ACHN (cell line): Measurements from ENCODE around the gene TBC1D2B.
"Not testable (repeated sequence)": the region's sequence is repeated elsewhere in the genome, so short reads cannot be mapped to it uniquely, and the experiment has no call there.

Source experiments
- DNase-seq: peaks from one replicate; pipeline ENCODE4 v3.0.0-alpha.2; 2015
- in situ Hi-C: cut with HindIII; loops from 2 replicates; pipeline ENCODE4 v1.10.0; 2017; ENCODE audit warnings: low sequenced_read_pairs, low pct_ligation_motif_present, low pct_unique_long_range_greater_than_20kb

TBC1D2B gene

DNA sequence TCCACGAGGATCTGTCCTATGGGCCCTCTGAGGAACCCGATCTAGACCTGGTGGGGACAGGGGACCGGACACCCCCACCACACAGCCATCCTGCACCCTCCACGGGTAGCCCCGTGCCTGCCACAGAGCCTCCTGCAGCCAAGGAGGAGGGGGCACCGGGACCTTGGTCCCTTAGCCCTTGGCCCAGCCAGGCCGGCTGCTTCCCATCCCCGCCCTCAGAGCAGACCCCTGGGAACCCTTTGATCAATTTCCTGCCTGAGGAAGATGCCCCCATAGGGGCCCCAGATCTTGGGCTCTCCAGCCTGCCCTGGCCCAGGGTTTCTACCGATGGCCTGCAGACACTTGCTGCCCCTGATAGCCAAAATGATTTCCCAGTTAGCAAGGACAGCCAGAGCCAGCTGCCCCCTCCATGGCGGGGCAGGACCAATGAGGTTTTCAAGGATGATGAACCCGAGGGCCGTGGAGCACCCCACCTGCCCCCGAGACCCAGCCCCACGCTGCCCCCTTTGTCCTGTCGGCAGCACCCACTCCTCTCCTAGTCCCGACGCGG, 91.5 kb downstream of the TBC1D2B start:
- in situ Hi-C loops = no loop called here
- no peak for DNase-seq

DNA sequence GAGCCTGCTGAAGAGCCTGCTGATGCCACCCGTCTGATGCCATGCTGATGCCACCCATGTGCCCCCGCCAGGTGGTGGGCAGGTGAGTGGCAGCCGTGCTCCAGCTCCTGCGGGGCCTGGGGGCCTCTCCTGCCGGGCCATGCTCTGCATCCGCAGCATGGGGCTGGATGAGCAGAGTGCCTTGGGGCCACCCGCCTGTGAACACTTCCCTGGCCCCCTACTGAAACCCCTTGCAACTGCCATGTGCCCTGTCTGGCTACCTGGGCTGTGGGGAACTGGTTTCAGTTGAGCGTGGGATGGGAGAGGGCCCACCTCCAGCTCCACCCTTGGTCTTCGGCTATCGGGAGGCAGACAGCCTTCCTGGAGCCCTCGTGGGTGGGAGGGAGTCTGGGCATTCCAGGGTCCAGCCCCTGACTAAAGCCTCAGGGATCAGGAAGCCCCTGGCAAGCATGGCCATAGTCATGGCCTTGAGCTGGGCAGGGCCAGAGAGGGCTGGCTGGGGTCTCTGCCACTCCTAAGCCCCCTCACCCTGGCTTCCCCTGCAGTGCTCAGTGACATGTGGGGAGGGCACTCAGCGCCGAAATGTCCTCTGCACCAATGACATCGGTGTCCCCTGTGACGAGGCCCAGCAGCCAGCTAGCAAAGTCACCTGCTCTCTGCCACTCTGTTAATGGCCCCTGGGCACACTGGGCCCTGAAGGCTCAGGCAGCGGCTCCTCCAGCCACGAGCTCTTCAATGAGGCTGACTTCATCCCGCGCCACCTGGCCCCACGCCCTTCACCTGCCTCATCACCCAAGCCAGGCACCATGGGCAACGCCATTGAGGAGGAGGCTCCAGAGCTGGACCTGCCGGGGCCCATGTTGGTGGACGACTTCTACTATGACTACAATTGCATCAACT, 92.2 kb downstream of the TBC1D2B start:
- DNase-seq = no peak
- in situ Hi-C loops = no loop called here

GRCh38 chr15:77984446-77984861, 93.1 kb downstream of the TBC1D2B start:
- in situ Hi-C loops = no loop called here
- DNase-seq = no peak

- in situ Hi-C loops = no loop called here
- no peak for DNase-seq
These were observed 93.6 kb downstream of the TBC1D2B start for GRCh38 chr15:77983708-77984445.

- in situ Hi-C loops = no loop called here
These were observed 94.3 kb downstream of the TBC1D2B start for GRCh38 chr15:77983091-77983707.

DNA sequence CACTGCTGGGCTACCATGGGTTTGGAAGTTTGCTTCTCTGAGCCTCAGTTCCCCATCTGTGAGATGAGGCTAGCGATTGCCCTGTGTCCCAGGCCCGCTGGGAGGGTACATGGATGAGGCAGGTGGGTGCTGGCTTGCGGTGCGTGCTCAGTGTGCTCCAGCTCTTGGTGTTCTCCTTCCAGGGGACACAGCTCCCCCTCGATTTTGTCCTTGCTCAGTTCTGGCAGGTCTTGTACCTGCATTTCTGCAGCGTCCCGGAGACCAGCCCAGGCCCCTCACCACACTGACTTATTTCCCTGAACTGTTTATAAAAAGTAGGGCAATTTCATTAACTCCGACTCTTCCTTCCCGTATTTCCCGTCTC, 95.4 kb downstream of the TBC1D2B start:
- no peak for DNase-seq
- in situ Hi-C loops = no loop called here

More at GRCh38 chr15:77983091-77983707, 94.3 kb downstream of the TBC1D2B start:
- DNase-seq = no peak

- in situ Hi-C loops = no loop called here
- no peak for DNase-seq
These were observed 96.0 kb downstream of the TBC1D2B start for GRCh38 chr15:77981281-77982126.

GRCh38 chr15:77980674-77981073, 96.8 kb downstream of the TBC1D2B start:
- in situ Hi-C loops, DNase-seq: not testable (repeated sequence)

DNA sequence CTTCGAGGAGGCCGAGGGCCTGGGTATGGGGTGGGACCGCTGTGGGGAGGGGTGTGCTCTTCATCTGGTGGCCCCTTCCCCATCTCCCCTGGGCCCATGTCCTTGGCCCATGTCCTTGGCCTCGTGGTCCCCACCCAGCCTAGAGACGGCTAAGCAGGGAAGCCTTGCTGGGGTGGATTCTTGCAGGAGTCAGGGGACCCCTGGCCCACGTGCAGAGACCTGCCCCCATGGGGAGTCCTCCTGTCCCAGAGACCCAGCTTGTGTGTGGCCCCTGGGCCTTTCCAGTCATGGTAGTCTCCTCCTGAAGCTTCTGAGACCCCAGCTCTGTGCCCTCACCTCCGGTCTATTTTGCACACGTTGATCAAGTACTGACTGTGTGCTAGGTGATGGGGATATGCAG, 97.4 kb downstream of the TBC1D2B start:
- in situ Hi-C loops = no loop called here
- DNase-seq = no peak

DNA sequence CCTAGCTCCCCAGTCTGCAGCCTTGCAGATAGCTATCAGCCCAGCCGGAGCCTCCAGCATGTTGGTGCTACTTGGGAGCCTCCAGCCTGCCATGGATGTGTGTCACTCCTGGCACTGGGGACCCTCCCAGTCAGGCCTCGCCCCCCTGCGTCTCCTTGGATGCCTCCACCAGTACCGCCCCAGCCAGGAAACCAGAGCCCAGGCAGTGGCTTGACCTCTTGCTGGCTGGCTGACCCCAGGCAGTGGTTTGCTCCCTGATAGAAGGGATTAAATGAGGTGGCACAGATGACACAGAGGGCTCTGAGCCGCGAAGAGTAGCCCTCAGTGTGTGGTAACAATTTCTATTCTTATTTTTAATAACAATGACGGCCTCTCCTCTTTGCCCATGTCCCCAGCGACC, 98.4 kb downstream of the TBC1D2B start:
- DNase-seq = peak; percentile 13
- in situ Hi-C loops = not testable (repeated sequence)

DNA sequence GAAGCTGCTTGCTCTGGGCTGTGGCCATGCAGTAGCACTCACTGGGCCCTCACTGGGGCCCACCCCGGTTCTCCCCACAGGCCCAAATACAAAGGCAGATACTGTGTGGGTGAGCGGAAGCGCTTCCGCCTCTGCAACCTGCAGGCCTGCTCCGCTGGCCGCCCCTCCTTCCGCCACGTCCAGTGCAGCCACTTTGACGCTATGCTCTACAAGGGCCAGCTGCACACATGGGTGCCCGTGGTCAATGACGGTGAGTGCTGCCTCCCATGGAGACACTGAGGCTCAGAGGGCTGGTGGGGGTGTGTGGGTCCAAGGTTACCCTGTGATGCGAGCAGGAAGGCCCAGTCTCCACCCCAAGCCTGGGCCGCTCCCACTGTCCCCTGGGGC, 98.8 kb downstream of the TBC1D2B start:
- DNase-seq, in situ Hi-C loops: not testable (repeated sequence)

DNA sequence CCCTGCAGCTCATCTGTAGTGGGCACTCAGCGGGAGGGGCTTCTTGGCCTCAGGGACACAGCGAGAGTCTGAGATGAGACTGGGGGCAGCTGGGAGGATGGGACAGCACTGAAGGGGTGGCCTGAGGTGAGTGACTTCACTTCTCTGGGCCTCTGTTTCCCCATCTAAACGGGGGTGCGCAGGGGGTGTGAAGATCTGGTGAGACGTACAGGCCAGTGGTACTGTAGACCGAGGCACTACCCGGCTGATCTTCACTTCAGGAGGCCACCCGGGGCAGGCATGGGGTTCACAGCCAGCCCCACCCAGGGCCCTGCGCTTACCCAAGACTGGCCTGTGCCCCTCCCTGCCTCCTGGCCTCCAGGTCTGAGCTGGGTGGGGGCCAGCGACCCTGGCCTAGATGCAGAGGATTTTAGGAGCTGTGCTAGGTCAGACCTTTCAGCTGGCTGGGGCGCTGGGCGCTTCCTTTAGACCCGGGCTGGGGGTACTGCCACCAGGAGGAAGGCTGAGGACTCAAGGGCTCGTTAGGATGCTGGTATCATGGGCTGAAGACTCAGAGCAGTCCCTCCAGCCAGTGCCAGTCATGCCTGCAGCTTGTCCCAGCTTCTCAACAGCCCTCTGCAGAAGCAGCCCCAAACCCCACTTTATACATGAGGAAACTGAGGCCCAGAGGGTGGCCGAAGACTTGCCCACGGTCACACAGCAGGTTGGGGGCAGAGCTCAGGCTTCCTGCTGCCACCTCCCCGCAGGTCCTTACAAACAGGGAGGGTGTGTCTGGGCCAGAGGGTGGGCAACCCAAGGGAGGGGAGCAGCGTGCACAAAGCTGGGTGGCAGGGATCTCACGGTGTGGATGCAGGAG, 99.4 kb downstream of the TBC1D2B start:
- in situ Hi-C loops, DNase-seq: not testable (repeated sequence)

DNA sequence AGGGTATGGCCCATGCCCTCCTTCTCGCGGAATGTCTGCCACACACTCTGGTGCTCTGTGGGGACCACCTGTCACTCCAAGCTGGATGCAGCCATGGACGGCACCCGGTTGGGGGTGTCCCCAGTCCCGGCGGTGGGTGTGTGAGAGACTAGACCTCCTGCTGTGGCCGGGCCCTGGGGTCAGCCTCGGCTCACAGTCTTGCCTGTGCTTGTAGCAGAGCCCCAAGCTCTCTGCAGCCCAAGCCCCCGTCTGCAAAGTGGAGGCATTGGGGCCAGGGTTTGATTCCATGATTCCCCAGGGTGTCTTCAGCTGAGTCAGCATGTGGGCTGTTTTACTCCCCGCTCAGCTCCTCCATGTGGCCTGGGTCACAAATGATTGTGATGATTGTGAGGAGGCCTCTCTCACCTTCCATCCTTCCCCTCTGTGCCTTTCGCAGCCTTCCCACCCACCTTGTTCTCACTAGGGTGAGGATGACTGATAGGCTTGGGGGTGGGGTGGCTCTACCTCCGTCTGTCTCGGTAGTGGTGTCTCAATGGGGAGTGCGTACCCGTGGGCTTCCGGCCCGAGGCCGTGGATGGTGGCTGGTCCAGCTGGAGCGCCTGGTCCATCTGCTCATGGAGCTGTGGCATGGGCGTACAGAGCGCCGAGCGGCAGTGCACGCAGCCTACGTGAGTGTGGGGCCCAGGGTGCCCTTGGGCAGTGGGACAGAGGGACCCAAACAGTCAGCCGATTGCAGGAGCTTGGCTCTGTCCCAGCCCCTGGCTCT, 100.6 kb downstream of the TBC1D2B start:
- DNase-seq, in situ Hi-C loops: not testable (repeated sequence)

- DNase-seq, in situ Hi-C loops: not testable (repeated sequence)
These were observed 101.4 kb downstream of the TBC1D2B start for GRCh38 chr15:77976095-77976450.

DNA sequence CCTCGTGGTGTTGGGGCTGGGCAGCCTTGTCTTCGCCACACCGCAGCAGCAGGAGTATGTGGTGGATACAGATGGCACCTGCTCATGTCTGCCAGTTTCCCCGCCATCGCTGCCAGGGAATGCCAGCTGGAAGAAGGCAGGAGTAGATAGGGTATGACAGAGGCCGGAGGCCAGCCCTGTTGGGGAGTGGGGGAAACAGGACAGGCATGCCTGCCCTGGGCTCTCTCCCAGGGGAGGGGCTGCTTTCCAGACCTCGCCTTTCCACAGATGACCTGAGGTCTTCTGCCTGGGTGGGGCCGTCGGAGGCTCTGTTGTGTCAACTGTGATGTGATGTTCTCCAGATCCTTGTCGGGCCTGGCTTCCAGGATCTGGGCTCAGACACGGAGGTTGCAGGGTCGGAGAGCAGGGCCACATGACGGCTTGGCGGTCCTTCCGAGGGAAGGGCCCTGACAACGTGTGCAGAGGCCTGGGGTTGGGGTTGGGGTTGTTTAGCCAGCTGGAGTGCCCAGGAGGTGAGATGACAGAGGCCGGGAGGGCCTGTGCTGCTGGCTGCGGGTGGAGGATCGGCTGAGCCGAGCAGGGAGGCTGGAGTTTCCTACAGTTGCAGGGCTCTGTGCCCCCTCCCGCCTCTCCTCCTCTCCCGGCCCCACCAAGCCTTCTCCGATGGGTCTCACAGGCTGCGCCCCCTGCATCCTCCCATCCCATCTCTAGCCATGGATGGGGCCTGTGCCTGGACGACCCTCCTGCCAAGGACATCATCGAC, 102.0 kb downstream of the TBC1D2B start:
- in situ Hi-C loops = no loop called here
- no peak for DNase-seq
